ENCODE measurements around the gene TIMP4. TPM values are rescaled to one million over a fixed set of nuclear protein-coding genes. Genes with fewer than 3 reads are reported as not detected.

TIMP4 gene
- total and polyA plus RNA-seq, 10 donors = 0.37 to 10.8 (median 2.1) TPM

DNA sequence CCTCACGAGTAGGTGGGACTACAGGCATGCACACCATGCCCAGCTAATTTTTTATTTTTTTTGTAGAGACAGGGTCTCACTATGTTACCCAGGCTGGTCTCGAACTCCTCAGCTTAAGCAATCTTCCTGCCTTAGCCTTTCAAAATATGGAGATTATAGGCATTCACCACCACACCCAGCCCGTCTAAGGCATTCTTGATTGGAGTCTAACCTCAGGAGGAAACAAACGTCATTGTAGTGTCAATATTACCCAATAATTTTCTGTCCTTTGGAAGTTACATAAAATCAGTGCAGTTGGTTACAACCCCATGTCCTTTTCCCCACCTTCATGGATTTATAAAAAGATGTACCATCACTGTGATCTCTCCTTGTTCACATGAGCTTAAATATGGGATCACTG, 41.8 kb downstream of the TIMP4 start:
- H3K27ac ChIP-seq = no peak overlapping the region
- 54 to 84% (median 62%) methylated on average over 4 of the region's 4 CpGs for WGBS, 5 donors
- H3K4me1 ChIP-seq = peaks cover 0 to 3% (median 0%) of the 10 kb centered on the region in 6 donors
- H3K9me3 ChIP-seq = no peaks in the 10 kb centered on the region
- no peak for DNase-seq
- H3K27me3 ChIP-seq (replicated peaks in 1 of 7) = peaks cover 0 to 12% (median 0%) of the 10 kb centered on the region in 7 donors
- intact Hi-C loops (cut with DNase I; ENCODE audit: low total_unique reads) = no loop called here
- no peak for TF ChIP-seq POLR2A (IDR thresholded peaks at IDR 0.05)
- TF ChIP-seq CTCF (IDR thresholded peaks at IDR 0.05 in 8 of 11, conservative IDR thresholded peaks at IDR 0.05 in 3 of 11) = no peak
- TF ChIP-seq POLR2AphosphoS5 (IDR thresholded peaks at IDR 0.05) = no peak
- no peaks in the 10 kb centered on the region for H3K36me3 ChIP-seq
- H3K4me3 ChIP-seq = no peak overlapping the region

- intact Hi-C loops (cut with DNase I; ENCODE audit: low total_unique reads) = no loop called here
Measured at GRCh38 chr3:12115849-12116248, 42.9 kb downstream of the TIMP4 start.

GRCh38 chr3:12115104-12115503, 43.6 kb downstream of the TIMP4 start:
- WGBS, 5 donors = 81 to 90% (median 87%) methylated on average over 3 of the region's 3 CpGs
- Histone ChIP-seq H3K27ac (no peak overlapping the region), H3K9me3 (peaks cover 0 to 12% (median 0%) of the 10 kb centered on the region in 8 donors), H3K4me1 (no peaks in the 10 kb centered on the region), H3K27me3 (replicated peaks in 1 of 7) (peaks cover 0 to 12% (median 0%) of the 10 kb centered on the region in 7 donors), H3K36me3 (no peaks in the 10 kb centered on the region), H3K4me3 (no peak overlapping the region)
- DNase-seq = no peak
- TF ChIP-seq POLR2AphosphoS5 (IDR thresholded peaks at IDR 0.05) (no peak), POLR2A (IDR thresholded peaks at IDR 0.05) (no peak), CTCF (IDR thresholded peaks at IDR 0.05 in 8 of 11, conservative IDR thresholded peaks at IDR 0.05 in 3 of 11) (no peak)
- intact Hi-C loops (cut with DNase I; ENCODE audit: low total_unique reads) = no loop called here

More at GRCh38 chr3:12115849-12116248, 42.9 kb downstream of the TIMP4 start:
- WGBS, 5 donors = 75 to 84% (median 80%) methylated on average over 3 of the region's 3 CpGs
- H3K27ac ChIP-seq = no peak overlapping the region
- H3K9me3 ChIP-seq = peaks cover 0 to 6% (median 0%) of the 10 kb centered on the region in 8 donors
- TF ChIP-seq CTCF (IDR thresholded peaks at IDR 0.05 in 8 of 11, conservative IDR thresholded peaks at IDR 0.05 in 3 of 11) = no peak
- TF ChIP-seq POLR2AphosphoS5 (IDR thresholded peaks at IDR 0.05) = no peak
- no peak for TF ChIP-seq POLR2A (IDR thresholded peaks at IDR 0.05)
- no peaks in the 10 kb centered on the region for H3K36me3 ChIP-seq
- no peak for DNase-seq
- no peak overlapping the region for H3K4me3 ChIP-seq
- peaks cover 0 to 12% (median 0%) of the 10 kb centered on the region in 7 donors for H3K27me3 ChIP-seq (replicated peaks in 1 of 7)
- peaks cover 0 to 3% (median 0%) of the 10 kb centered on the region in 6 donors for H3K4me1 ChIP-seq

DNA sequence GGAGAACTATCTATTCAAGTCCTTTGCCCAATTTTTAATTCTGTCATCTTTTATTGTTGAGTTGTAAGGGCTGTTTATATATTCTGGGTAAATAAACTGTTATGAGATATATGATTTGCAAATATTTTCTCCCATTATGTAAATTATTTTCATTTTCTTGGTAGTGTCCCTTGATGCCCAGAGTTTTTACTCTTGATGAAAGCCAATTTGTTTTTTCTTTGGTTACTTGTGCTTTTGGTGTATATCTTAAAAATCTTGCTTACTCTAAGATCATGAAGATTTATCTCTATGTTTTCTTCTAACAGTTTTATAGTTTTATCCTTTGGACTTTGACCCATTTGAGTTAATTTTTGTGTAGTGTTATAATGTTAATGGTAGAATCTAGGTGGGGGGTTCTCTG, 44.5 kb downstream of the TIMP4 start:
- Histone ChIP-seq H3K27me3 (replicated peaks in 1 of 7) (peaks cover 0 to 12% (median 0%) of the 10 kb centered on the region in 7 donors), H3K4me3 (no peak overlapping the region), H3K36me3 (no peaks in the 10 kb centered on the region), H3K4me1 (no peaks in the 10 kb centered on the region), H3K9me3 (peaks cover 0 to 13% (median 0%) of the 10 kb centered on the region in 8 donors), H3K27ac (no peak overlapping the region)
- TF ChIP-seq POLR2A (IDR thresholded peaks at IDR 0.05) (no peak), POLR2AphosphoS5 (IDR thresholded peaks at IDR 0.05) (no peak), CTCF (IDR thresholded peaks at IDR 0.05 in 8 of 11, conservative IDR thresholded peaks at IDR 0.05 in 3 of 11) (no peak)
- no peak for DNase-seq
- intact Hi-C loops (cut with DNase I; ENCODE audit: low total_unique reads) = no loop called here

Data from spleen (tissue), 11 donors.